Testis (tissue), 2 donors: Measurements from ENCODE around the gene TYROBP.

ENCODE experiments used
- CTCF ChIP-seq, 3 experiments: fragments of 450-650 bp in 2 of 3; fragments of 200-600 bp in 1 of 3; sonication (generic) in 1 of 3; IDR thresholded peaks; one replicate each; pipeline ENCODE4 v1.5.1; 2016 to 2019; ENCODE audit warnings: antibody characterized with exemption in 3 of 3, mild to moderate bottlenecking in 2 of 3, moderate library complexity in 1 of 3
- POLR2A ChIP-seq: fragments of 450-650 bp; IDR thresholded peaks from one replicate; pipeline ENCODE4 v1.6.1; 2017; ENCODE audit warnings: antibody characterized with exemption, mild to moderate bottlenecking, moderate library complexity

- TF ChIP-seq CTCF (IDR thresholded peaks at IDR 0.05) (no peak), POLR2A (no peak)
Observed at GRCh38 chr19:35935911-35936737, 28.0 kb upstream of the TYROBP start, which contains the start of gene LRFN3.
